HG03280 (cell line): ENCODE data around the gene CKB.
"Not testable (repeated sequence)": the region's sequence is repeated elsewhere in the genome, so short reads cannot be mapped to it uniquely, and the experiment has no call there.

ENCODE experiments used
- ATAC-seq: cut with Tn5 transposase; IDR thresholded peaks from one replicate; pipeline ENCODE4 v1.9.1; 2021; ENCODE audit warnings: mild to moderate bottlenecking, moderate library complexity; ENCODE audit not compliant: unreplicated experiment

Gene CKB

DNA sequence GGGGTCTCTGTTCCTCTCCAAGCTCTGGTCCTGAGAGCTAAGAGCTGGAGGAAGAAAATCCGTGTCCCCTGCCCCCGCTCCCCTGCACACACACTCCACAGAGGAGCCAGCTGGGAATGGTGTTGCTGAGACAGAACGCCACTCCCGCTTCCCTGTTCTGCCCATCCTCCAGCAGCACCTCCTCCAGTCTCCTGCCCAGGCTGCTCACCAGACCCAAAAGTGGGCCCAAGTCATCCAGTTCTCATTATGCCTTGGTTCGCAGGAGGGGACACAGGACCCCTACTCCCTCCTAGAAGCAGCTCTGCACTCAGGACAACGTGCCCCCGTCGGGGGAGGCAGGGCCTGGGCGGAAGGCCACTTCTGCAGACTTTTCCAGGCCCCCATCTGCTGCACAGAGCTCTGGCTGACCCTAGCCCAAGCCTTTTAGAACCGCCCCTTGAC, 5.5 kb upstream of the CKB start:
- ATAC-seq, result no peak

DNA sequence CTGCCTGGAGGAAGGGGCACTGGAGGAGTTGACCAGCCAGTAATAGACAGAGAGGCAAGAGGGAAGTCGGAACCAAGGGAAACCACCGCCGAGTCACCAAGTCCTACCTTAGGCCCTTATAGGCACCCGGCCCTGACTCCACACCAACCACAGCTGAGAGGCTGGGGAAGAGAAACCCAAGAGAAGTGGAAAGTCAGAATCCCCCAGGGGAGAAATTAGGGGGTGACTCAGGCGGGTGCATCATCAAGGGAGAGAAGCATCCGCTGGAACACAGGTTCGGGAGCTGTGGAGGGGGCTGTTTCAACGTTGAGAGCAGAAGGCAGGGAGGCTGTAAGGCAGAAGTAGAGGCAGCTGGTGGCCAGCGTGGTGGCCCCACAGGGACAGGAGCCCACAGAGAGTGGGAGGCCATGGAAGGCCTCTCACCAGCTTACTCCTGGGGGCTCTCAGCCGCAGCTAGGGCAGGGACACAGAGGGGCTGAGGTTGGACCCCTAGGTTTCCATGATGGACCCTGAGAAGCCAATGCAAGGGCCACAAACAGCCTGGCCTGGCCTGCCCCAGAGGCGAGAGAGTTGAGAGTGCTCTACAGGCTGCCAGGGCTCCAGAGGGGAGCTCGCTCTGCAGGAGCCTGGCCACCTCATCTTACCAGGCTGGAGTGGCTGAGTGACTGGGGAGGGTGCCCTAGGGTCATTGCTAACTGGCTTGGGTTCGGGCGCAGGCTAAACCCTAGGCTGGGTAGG, 4.9 kb upstream of the CKB start:
- no peak for ATAC-seq

DNA sequence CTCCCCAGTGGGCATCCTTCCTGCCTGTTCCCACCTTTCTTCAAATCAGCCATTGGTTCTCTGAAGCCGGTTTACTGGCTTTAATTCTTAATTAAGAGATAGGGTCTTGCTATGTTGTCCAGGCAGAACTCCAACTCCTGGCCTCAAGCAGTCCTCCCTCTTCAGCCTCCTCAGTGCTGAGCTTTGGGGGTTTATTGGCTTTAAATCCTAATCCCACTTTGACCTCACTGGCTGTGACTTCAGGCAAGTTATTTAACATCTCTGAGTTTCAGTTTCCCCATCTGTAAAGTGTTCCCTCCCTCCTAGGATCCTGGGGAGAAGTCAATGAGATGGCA, 4.3 kb upstream of the CKB start:
- ATAC-seq, result no peak

DNA sequence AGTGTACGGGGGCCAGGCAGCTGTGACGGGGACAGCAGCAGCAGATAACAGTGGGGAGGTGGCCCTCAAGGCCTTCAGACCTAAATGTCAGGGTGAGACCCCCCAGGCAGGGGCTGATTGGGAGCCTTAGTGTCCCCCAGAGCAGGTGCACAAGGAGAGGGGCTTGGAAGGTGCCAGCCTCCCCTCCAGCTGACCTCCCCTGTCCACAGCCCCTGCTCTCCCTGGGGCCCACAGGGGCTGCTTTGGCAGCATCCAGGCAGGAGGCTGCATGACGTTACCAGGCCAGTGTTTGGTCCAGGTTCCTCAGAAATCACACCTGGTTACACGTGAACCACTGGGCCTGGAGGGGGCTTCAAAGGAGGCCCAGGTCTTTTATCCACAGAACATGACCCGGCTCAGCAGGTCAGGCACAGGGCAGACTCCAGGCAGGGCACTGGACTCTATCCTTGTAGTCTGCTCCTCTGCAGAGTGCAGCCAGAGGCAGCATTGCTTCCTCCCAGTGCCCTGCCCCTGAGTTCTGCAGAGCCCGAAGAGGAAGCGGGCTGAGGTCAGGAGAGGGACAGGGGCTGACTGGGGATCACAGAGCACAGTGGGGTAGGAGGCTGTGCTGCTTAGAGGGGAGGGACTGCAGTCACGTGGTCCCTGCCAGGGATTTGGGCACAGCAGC, 3.8 kb upstream of the CKB start:
- ATAC-seq, result no peak

DNA sequence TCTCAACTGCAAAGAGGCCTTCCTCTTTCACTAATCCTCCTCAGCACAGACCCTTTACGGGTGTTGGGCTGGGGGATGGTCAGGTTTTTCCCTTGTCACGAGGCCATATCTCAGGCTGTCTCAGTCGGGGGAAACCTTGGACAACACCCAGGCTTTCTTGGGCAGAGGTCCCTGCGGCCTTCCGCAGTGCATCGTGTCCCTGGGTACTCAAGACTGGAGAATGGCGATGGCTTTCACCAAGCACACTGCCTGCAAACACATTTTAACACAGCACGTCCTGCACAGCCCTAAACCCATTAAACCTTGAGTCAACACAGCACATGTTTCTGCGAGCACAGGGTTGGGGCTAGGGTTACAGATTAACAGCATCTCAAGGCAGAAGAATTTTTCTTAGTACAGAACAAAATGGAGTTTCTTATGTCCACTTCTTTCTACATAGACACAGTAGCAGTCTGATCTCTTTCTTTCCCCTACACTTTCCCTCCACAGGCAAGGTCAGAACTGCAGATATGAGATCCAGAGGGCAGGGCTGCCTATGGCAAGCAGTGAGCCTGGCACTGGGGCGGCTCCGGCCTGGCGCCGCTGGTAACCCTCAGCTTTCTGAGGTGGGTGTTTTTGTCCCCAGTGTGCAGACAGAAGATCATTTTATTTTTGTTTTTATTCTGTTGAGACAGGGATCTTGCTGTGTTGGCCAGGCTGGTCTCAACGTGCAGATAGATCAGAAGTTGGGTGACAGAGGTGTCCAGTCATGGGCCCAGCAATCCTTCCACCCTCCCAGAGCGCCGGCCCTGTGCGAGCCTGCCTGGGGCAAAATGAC, 3.0 kb upstream of the CKB start:
- ATAC-seq, result not testable (repeated sequence)

DNA sequence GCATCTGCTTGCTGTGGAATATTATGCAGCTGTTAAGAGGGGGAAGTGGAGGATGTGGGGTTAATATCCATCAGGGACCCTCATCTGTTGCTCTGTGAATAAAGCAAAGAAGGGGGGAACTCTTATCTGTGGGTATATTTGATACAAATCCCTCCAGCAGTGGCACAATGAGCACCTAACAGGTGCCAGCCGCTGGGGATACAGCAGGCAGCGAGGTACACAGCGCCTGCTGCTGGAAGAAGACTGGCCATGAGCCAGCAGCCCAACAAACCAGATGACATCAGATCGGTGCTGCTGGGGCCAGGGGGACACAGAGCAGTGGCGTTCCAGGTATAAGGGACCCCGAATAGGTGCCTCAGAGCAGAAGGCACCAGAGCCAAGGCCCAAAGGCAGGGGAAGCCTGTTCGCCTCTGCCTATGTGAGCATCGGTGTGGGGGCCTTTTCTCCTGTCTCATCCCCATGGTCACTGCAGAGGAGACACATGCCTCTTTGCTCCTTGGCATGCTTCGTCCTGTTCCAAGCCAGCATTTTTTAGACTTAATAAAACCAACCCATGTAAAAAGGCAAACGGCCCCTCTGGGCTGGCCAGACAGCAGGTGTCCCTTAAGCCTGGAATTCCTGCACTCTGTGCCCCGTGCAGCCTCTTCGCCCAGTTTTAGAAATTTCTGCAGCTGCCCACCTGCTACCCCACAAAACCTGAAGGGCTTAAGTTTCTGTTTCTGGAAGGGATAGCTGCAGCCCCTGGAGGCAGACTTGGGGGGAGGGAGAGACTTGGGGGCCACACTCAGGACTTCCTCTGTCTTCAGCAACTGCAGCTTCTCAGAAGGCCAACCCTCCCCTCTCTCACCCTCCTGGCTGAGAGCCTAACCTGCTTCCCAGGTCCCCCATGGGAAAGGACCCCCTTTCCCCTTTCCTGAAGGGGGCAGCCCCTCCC, 1.6 kb upstream of the CKB start:
- no peak for ATAC-seq

DNA sequence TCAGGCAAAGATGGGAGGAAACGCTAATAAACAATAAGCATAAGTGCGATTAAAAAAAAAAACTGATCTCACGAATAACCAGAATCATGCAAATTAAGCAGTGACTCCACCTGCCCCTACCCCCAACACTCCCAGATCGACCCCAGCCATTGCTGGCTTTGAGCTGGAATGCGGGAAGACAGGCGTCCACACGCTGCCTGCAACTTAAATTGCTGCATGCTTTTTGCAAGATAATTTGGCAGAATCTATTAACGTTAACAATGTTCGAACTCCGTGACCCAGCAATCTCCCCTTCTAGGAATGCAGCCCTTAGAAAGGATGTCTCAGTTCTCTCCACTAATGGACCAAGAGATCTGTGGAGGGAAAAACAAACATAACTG, 935 bp upstream of the CKB start:
- ATAC-seq, result no peak

DNA sequence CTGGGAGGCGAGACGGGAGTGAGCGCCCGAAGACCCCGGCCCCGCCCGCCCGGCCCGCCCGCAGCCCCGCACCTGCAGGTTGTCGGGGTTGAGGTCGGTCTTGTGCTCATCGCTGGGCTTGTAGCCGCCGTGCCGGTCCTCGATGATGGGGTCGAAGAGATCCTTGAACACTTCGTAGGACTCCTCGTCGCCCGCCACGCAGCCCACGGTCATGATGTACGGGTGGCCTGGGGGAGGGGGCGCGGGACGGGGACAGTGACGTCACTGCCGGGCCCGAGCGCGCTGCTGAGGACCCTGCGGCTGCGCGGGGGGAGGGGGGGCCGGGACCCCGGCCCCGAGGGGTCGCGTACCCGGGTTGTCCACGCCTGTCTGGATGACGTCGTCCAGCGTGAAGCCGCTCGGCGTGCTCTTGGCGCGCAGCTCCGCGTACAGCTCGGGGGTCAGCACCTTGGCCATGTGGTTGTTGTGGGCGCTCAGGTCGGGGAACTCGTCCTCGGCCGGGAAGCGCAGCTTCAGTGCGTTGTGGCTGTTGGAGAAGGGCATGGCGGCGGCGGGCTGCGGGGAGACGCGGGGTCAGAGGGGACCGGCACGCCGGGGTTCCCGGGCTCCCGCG, 573 bp downstream of the CKB start:
- ATAC-seq, result no peak

DNA sequence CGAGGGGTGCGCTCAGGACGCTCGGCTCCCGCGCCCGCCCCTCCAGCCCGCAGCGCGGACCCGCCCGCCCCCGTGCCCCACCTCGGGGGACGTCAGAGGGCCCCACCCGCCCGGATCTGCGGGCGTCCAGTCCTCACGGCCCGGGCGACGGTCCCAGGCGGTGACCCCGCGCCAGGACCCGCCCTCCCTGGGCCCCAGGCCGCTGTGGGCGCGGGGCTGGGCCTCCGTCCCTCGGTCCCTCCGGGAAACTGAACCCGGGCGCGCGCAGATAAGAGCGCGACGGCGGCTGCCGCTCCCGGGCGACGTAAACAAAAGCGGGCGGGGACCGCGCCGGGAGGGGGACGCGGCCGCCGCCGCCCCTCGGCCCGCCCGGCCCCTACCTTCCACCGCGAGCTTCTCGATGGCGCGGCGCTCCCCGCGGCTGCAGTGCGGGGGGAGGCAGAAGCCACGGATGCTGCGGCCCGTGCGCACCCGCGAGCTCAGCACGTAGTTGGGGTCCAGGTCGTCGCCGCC, 1.1 kb downstream of the CKB start:
- no peak for ATAC-seq

DNA sequence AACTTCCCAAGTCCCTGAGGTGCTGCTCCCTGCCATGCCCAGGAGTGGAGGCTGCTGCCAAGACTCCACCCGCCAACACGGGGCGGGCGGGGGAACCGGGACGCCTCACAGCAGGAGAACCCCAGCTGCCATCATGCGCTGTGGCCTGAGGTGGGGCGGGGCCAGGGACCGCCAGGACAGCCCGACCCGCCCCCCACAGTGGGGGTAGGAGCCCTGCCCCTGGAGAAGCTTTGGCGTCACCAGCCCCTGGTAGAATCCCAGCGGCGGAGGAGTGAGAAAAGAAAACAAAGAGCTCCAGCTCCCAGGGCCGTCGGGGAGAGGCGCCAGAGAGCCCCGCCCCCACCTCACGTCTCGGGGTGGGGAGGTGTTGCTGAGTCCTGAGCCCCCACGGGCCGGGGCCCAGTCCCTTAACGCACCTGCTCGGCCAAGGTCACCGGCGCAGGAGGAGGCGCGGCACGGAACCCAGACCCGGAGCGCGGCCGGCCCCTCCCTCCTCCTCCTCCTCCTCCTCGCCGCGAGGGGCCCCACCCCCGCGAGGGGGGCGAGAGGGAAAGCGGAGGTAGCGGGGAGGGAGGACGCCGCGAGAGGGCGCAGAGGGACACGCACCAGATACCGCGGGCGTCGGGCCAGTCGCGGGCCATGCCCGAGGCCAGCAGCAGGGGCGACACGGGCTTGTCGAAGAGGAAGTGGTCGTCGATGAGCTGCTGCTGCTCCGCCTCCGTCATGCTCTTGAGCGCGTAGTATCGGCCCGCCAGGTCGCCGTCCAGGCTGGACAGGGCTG, 1.8 kb downstream of the CKB start:
- ATAC-seq, result no peak

DNA sequence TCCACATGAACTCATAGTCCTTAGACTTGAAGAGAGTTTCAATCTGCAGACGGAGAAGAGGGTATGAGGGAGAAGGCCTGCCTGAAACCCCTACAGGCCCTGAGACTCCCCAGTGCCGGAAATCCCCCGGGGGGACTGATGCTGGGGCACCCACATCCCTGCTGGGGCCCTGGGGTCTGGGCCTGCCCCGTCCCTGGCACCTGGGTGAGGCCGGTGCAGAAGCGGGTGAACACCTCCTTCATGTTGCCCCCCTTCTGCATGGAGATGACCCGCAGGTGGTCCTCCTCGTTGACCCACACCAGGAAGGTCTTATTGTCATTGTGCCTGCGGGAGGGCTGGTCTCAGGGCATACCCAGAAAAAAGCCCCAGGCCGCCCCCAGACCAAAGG, 2.4 kb downstream of the CKB start:
- no peak for ATAC-seq

DNA sequence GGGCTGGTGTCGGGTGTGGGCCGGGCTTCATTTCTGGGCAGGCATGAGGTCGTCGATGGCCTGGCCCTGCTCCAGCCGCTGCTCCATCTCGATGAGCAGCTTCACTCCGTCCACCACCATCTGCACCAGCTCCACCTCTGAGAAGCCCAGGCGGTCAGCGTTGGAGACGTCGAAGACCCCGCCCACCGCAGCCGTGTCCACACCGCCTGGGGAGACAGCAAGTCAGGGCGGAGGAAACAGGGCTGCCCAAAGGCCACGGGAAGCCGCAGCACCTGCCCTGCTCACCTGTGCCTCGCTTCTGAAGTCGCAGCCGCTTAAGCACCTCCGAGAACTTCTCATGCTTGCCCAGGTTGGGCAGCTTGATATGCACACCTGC, 2.8 kb downstream of the CKB start:
- ATAC-seq, result no peak

DNA sequence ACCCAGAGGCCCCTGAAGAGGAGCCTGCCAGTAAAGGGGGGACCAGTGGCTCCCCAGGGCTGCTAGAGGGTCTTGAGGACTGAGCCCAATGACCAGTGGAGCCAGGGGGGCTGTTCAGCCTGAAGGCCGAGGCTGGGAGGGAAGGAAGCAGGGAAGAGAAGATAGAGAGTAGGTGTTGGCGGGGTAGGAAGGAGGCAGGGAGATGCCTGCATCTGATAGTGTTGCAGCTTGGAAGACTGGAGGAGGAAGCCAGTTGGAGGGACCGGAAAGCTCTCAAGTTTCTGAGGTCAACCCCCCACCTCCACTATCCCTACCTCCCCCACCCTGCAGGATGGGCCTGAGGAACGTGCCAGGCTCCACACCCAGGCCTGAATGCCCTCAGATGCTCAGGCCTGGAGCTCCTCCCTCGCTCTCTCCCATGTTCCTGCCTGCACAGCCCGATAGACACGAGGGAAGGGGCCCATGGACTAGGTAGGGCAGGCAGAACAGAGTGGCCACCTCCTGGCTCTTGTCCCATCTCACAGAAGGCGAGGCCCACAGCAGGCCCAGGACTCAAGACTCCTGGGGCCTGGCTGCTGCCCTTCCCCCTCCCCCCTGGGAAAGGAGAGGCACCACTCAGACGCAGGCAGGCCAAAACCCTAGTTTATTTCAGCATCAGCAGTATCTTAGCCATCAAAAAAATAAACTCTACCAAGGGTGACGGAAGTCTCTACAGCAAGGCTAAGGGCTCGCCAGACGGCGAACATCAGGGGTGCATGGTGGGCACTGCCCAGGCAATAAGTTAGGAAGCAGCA, 3.4 kb downstream of the CKB start:
- ATAC-seq, result no peak

DNA sequence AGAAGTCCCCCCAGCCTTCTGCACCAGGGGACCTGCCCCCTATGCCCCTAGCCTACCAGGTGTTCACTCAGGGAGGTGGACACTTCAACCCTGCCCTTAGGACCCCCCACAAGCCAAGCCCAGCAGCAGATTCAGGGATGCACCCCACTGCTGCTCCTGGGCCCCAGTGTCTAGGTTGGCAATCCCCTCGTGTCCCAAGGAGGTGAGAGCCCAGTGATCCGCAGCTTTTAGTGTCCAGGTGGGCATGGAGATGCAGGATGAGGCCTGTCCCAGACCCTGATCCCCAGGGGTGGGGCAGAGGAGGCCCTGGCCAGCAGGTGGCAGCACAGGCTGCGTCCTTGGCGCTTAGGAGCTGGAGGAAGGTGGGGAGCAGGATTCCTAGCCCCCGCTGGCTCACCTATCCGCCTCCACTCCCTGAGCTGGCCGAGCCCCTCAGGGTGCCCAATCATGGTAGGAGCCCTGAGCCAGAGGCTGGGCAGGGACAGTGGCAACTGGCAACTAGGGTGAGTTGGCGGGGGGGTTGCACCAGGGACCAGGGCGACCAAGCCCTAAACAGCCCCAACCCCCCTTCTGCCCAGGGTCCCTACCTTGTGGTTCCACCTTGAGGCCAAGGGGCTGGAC, 4.1 kb downstream of the CKB start:
- ATAC-seq, result no peak

DNA sequence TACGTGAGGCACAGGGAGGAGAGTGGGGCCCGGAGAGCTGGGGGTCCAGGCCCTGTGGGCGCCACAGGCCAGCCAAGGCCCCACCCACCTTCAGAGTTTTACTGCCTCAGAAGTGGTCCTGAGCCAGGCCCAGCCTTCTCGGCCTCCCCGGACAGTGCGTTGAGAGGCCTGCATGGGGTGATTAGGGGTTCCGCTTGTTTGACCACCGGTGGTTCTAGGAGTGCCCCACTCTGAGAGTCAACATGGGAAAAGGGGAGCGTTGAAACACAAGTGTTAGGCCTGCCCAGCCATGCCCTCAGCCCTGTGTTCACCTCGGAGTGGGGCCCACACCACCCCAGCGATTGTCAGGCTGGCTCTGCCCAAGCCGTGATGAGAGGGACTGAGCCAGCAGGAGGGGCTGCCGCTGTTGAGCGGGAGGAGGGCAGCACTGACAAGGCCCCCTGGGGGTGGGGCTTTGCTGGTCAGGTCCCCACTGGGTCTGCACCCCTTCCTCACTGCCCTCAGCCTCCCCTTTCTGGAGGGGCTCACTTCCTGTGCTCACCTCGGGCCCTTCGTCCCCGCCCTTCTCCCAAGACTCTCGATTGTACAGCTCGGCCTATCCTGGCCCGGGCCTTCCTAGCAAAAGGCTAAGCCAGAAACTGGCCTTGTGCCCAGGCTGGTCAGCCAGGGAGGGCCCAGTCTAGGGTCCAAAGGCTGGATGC, 4.8 kb downstream of the CKB start:
- ATAC-seq, result no peak

DNA sequence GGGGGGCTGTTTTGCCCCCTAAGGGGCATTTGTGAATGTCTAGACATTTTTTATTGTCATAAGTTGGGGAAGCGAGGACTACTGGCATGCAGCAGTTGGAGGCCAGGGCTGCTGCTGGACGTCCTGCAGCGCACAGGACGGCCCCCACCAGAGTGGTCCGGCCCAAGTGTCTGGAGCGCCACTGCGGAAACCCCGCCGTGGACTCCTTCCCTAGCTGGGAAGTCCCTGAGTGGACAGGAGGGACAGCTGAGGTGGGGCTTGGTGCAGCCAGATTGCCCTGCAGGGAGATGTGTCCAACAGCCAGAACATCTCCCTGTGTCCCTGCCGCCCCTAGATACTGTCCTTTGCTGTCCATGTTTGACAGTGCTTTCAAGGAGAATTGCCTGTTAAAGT, 5.5 kb downstream of the CKB start:
- ATAC-seq, result no peak

DNA sequence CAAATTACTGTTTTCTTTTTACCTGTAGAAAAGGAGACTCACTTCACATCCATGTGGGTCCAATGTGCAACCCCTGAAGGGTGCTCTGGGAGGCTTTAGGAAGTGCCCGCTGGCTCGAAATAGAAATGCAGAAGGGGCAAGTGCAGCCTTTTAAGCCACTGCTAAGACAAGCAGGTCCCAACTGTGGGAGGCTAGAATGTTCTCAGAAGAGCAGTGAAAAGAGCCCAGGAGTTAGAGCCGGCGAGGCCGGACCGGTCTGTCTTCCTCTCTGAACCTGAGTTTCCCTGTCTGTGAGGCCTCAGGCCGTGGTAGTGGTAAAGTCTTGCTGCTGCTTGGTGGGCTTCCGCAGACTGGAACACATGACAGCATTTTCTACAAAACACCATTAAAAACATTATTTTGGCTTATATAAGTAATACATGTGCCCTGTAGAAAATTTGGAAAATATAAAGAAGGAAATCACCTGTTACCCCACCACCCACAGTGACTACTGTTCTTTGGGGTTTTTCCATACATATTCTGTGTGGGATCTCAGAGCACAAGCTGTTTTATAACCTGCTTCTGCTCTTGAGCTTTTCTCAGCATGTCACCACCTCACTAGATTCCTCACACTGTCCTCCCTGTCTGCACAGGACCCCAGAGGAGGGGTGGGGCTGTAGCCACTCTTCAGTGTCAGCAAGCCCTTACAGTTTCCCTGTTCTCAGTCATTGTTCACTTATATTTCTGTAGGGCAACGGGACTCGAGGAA, 6.0 kb downstream of the CKB start:
- ATAC-seq, result no peak
